GM19438 (cell line): ENCODE measurements around the gene RMI1.
"Not testable (repeated sequence)": the region's sequence is repeated elsewhere in the genome, so short reads cannot be mapped to it uniquely, and the experiment has no call there.

Experiments used
- ATAC-seq: cut with Tn5 transposase; IDR thresholded peaks from one replicate; pipeline ENCODE4 v1.9.1; 2021; ENCODE audit warnings: low read depth; ENCODE audit not compliant: unreplicated experiment

RMI1 gene

DNA sequence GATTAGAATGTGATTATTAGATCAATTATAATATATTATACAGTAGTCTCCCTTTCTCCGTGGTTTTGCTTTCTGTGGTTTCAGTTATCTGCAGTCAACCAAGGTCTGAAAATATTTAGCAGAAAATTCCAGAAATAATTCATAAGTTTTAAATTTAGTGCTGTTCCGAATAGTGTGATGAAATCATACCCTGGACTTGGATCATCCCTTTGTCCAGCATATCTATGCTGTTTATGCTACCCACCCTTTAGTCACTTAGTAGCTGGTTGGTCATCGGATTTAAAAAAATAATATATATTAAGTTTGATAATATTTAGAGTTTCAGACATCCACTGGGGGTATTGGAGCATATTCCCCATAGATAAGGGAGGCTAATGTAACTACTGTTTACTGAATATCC, 19.6 kb downstream of the RMI1 start:
- no peak for ATAC-seq

DNA sequence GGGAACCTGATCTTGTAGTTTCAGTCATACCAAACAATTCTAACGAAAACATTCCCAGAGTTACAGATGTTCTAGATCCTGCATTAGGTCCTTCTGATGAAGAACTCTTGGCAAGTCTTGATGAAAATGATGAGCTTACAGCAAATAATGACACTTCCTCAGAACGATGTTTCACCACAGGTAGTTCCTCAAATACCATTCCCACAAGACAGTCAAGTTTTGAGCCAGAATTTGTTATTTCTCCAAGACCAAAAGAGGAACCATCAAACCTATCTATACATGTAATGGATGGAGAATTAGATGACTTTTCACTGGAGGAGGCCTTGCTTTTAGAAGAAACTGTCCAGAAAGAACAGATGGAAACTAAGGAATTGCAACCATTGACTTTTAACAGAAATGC, 21.0 kb downstream of the RMI1 start:
- no peak for ATAC-seq

DNA sequence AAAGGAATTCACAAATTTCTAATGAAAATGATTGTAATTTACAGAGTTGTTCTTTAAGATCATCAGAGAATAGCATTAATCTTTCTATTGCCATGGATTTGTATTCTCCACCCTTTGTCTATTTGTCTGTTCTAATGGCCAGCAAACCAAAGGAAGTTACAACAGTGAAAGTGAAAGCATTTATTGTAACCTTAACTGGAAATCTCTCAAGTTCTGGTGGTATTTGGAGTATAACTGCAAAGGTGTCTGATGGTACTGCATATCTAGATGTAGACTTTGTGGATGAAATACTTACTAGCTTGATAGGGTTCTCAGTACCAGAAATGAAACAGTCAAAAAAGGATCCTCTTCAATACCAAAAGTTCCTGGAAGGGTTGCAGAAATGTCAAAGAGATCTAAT, 21.7 kb downstream of the RMI1 start:
- peak; percentile 83 for ATAC-seq

DNA sequence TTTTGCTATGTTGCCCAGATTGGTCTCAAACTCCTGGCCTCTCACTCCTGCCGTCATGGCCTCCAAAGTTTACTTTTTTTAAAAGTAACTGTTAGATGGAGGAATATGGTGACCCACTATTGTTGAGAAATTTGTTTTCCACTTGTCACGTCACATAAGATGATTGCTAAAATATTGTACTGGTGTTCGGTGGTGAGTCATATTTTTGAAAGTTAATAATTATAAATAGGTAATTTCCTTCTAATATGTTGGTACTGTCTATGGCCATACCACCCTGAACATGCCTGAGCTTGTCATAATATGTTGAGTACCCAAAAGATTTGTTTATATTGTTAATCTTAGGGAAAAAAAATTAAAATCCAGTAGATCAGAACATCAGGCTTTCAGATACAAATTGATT, 22.6 kb downstream of the RMI1 start:
- ATAC-seq = no peak

DNA sequence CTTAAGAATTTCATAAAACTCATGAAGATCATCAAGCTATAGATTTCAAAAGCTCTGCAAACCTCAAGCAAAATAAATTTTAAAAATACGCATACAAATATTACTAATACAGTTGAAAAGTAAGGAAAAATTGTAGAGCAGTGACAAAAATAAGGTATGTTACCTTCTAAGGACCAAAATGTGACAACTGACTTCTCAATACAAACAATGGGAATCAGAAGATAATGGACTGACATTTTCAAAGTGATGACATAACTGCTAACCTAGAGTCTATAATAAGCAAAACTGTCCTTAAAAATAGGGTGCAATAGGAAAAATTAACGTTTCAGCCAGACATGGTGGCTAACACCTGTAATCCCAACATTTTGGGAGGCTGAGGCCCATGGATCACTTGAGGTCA, 27.1 kb downstream of the RMI1 start:
- ATAC-seq = no peak

DNA sequence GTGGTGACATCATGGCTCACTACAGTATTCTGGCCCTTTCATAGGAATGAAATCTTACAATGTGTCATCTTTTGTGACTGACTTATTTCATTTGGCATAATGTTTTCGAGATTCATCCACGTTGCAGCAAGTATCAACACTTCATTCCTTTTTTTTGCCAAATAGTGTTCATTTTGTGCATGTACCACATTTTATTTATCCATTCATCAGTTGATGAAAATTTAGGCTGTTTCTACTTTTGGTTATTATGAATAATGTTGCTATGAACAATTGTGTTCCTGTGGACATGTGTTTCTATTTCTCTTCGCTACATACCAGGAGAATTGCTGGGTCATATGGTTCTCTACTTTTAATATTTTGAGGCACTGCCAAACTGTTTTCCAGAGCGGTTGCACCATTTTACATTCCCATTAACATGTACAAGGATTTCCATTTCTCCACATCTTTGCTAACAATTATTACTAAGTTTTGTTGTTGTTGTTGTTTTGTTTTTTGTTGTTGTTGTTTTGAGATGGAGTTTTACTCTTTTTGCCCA, 43.5 kb downstream of the RMI1 start:
- no peak for ATAC-seq

DNA sequence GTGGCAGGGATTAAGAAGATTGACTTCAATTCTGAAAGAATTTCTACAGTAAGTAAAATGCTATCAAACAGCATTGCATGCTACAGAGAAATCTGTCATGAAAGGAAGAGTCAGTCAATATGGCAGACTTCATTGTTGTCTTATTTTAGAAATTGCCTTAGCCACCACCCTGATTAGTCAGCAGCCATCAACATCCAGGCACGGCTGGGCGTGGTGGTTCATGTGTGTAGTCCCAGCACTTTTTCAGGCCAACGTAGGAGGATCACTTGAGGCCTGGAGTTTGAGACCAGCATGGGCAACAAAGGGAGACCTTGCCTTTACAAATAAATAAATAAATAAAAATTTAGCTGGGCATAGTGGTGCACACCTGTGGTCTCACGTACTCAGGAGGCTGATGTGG, 46.6 kb downstream of the RMI1 start:
- no peak for ATAC-seq

DNA sequence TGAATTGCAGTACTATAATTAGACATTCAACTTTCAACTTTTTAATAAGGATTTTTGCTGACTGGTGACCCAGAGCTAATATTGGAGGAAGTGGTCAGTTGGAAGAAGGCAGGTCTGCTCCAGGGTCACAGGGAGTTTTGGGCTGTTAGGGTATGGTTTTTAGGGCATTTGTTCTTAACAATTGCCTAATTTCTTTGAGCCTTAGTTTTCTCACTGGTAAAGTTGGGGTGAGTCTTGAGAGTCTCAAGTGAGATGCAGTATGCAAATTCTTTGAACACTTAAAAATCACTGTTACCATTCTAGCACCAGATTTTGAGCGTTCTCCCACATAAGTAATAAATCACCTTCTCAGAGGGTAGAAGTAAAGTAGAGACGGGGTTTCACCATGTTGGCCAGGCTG, 50.9 kb downstream of the RMI1 start:
- ATAC-seq = no peak

DNA sequence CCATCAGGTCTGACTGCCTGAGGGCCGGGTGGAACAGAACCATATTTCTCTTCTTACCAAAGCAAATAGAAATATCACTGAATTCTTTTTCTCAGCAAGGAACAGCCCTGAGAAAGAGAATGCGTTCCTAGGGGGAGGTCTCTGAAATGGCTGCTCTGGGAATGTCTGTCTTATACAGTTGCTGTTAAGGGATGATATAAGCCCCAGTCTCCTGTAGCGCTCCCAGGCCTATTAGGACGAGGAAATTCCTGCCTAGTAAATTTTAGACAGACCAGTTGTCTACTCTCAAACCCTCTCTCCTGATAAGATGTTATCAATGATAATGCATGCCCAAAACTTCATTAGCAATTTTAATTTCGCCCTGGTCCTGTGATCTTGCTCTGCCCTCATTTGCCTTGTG, 61.3 kb downstream of the RMI1 start:
- ATAC-seq = not testable (repeated sequence)

DNA sequence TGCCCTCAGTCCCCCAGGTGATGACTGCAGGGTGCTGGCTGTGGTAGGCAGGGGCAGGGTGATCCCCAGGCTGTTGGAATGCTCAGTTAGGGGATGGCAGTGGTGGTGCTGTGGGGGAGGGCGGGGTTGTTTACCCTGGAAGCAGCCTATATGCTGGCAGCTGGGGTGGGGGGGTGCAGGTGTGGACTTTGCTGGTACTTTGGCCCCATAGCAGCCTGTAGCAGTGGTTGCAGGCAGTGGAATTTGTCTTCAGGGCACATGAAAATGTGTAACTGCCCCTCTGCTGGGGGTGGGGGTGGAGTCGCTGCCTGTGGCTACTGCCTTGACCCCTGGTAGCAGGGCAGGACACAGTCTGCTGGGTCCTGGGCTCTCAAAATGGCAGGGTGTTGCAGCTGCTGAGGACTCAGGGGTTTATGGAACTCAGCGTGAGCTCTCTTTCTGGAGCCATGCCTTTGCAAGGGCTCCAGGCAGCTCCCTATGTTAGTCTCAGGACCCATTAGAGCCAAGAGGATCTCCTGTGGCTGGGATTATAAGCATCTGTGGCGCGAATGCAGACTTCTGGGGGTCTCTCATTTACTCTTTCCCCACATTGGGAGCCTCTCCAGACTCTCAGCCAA, 65.0 kb downstream of the RMI1 start:
- no peak for ATAC-seq
